MM.1S (cell line): ENCODE measurements around the gene IQGAP2.

Experiments
- DNase-seq: peaks from one replicate; pipeline ENCODE4 v3.0.0-alpha.2; 2015
- H2AFZ ChIP-seq: fragments of 300-600 bp; sonication (generic); 2 replicates; pipeline ENCODE4 v1.6.0; 2016; ENCODE audit warnings: antibody characterized with exemption, low read length
- H3F3A ChIP-seq: fragments of 300-600 bp; sonication (generic); 2 replicates; pipeline ENCODE4 v1.6.1; 2016; ENCODE audit warnings: mild to moderate bottlenecking, antibody characterized with exemption, low read length, moderate library complexity, mixed read lengths; ENCODE audit not compliant: insufficient read depth
- H3K27ac ChIP-seq: fragments of 300-600 bp; sonication (generic); 2 replicates; pipeline ENCODE4 v1.5.1; 2016; ENCODE audit warnings: mild to moderate bottlenecking, low read length
- H3K27me3 ChIP-seq: fragments of 300-600 bp; sonication (generic); replicated peaks from 2 replicates; pipeline ENCODE4 v1.6.0; 2016; ENCODE audit warnings: low read length; ENCODE audit not compliant: insufficient read depth
- H3K36me3 ChIP-seq: fragments of 300-600 bp; sonication (generic); replicated peaks from 2 replicates; pipeline ENCODE4 v1.6.1; 2016; ENCODE audit warnings: mild to moderate bottlenecking, low read length, mixed read lengths; ENCODE audit not compliant: insufficient read depth
- H3K4me1 ChIP-seq: fragments of 300-600 bp; sonication (generic); 2 replicates; pipeline ENCODE4 v1.6.1; 2016; ENCODE audit warnings: low read length, mixed read lengths
- H3K4me2 ChIP-seq: fragments of 300-600 bp; sonication (generic); 2 replicates; pipeline ENCODE4 v1.6.0; 2016; ENCODE audit warnings: low read depth, low read length
- H3K4me3 ChIP-seq: fragments of 300-600 bp; sonication (generic); 2 replicates; pipeline ENCODE4 v1.5.1; 2016; ENCODE audit warnings: low read length, mixed read lengths
- H3K79me2 ChIP-seq: fragments of 300-600 bp; sonication (generic); 2 replicates; pipeline ENCODE4 v1.6.1; 2016; ENCODE audit warnings: mixed run types, low read length, mixed read lengths
- H3K9ac ChIP-seq: fragments of 300-600 bp; sonication (generic); 2 replicates; pipeline ENCODE4 v1.6.1; 2016; ENCODE audit warnings: low read length, mixed read lengths
- H3K9me2 ChIP-seq: fragments of 300-600 bp; sonication (generic); replicated peaks from 2 replicates; pipeline ENCODE4 v1.6.1; 2016; ENCODE audit warnings: mild to moderate bottlenecking, low read length, mixed read lengths; ENCODE audit not compliant: insufficient read depth
- H3K9me3 ChIP-seq: fragments of 300-600 bp; sonication (generic); replicated peaks from 2 replicates; pipeline ENCODE4 v1.6.1; 2016; ENCODE audit warnings: mild to moderate bottlenecking, low read length, mixed read lengths; ENCODE audit not compliant: insufficient read depth
- H4K20me1 ChIP-seq: fragments of 300-600 bp; sonication (generic); 2 replicates; pipeline ENCODE4 v1.6.1; 2016; ENCODE audit warnings: mild to moderate bottlenecking, low read length, moderate library complexity, mixed read lengths; ENCODE audit not compliant: insufficient read depth
- CTCF ChIP-seq: fragments of 300-600 bp; sonication (generic); IDR thresholded peaks from 2 replicates; pipeline ENCODE4 v1.5.1; 2016; ENCODE audit warnings: antibody characterized with exemption, low read length, mixed read lengths
- EZH2 ChIP-seq: fragments of 300-600 bp; sonication (generic); optimal IDR thresholded peaks from 2 replicates; pipeline ENCODE3; 2017; ENCODE audit warnings: low read depth, mild to moderate bottlenecking, antibody characterized with exemption, low read length, mixed read lengths
- EZH2phosphoT487 ChIP-seq: fragments of 300-600 bp; sonication (generic); IDR thresholded peaks from 2 replicates; pipeline ENCODE4 v1.6.1; 2018; ENCODE audit warnings: antibody characterized with exemption, low read length

IQGAP2 gene

GRCh38 chr5:76372323-76373054, 30.6 kb upstream of the IQGAP2 start:
- Histone ChIP-seq H3K4me3 (no peak overlapping the region), H3K79me2 (no peaks in the 10 kb centered on the region), H3K27ac (no peak overlapping the region), H3K9me2 (no peaks in the 10 kb centered on the region), H3K36me3 (no peaks in the 10 kb centered on the region), H3K4me1 (no peaks in the 10 kb centered on the region), H4K20me1 (no peaks in the 10 kb centered on the region), H3K27me3 (no peaks in the 10 kb centered on the region), H3F3A (no peaks in the 10 kb centered on the region), H3K9ac (no peak overlapping the region), H3K9me3 (no peaks in the 10 kb centered on the region), H3K4me2 (no peak overlapping the region), H2AFZ (no peak overlapping the region)
- TF ChIP-seq EZH2, result no peak
- TF ChIP-seq EZH2phosphoT487, result no peak
- no peak for TF ChIP-seq CTCF
- DNase-seq, result no peak

DNA sequence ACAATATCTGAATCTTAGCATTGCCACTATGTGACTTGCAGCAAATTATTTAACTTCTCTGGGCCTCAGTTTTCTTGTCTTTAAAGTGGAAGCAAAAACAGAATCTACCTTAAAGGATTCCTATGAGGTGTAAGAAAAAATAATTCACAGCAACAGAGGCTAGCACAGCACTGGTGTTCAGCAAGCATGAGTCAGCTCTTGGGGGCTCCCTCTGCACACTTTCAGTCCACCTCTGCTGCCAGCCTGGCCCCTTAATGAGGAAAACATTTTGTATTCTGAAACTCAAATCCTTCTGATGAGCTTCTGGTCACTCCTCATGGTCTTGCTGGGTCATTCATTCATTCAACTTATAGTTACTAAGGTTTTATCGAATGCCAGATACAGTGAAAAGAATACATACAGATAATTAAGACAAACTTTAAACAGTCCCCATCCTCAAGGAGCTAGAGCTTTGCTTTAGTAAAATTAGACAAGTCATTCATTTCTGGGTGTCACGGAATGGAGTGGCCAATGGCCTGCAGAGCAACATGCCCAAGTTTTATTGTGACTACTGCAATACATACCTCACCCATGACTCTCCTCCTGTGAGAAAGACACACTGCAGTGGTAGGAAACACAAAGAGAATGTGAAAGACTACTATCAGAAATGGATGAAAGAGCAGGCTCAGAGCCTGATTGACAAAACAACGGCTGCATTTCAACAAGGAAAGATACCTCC, 26.8 kb upstream of the IQGAP2 start:
- no peaks in the 10 kb centered on the region for H3K27me3 ChIP-seq
- no peak overlapping the region for H3K9ac ChIP-seq
- no peaks in the 10 kb centered on the region for H4K20me1 ChIP-seq
- H3K4me3 ChIP-seq, result no peak overlapping the region
- TF ChIP-seq EZH2, result no peak
- no peak for TF ChIP-seq EZH2phosphoT487
- no peak for TF ChIP-seq CTCF
- no peak for DNase-seq
- no peak overlapping the region for H2AFZ ChIP-seq
- H3K36me3 ChIP-seq, result no peaks in the 10 kb centered on the region
- no peaks in the 10 kb centered on the region for H3F3A ChIP-seq
- H3K79me2 ChIP-seq, result no peaks in the 10 kb centered on the region
- H3K27ac ChIP-seq, result no peak overlapping the region
- no peaks in the 10 kb centered on the region for H3K9me2 ChIP-seq
- no peaks in the 10 kb centered on the region for H3K9me3 ChIP-seq
- H3K4me2 ChIP-seq, result no peak overlapping the region
- H3K4me1 ChIP-seq, result 0 out of 2 replicates have a peak, but pooled peaks cover 6% of the 10 kb centered on the region

GRCh38 chr5:76376866-76377230, 26.2 kb upstream of the IQGAP2 start:
- H3K9me2 ChIP-seq, result no peaks in the 10 kb centered on the region
- TF ChIP-seq EZH2 (no peak), CTCF (no peak), EZH2phosphoT487 (no peak)
- no peak overlapping the region for H3K9ac ChIP-seq
- no peaks in the 10 kb centered on the region for H3K79me2 ChIP-seq
- 0 out of 2 replicates have a peak, but pooled peaks cover 6% of the 10 kb centered on the region for H3K4me1 ChIP-seq
- no peaks in the 10 kb centered on the region for H4K20me1 ChIP-seq
- no peaks in the 10 kb centered on the region for H3K9me3 ChIP-seq
- no peak overlapping the region for H3K4me3 ChIP-seq
- no peak overlapping the region for H3K27ac ChIP-seq
- no peaks in the 10 kb centered on the region for H3F3A ChIP-seq
- DNase-seq, result no peak
- H3K36me3 ChIP-seq, result no peaks in the 10 kb centered on the region
- H2AFZ ChIP-seq, result no peak overlapping the region
- no peak overlapping the region for H3K4me2 ChIP-seq
- no peaks in the 10 kb centered on the region for H3K27me3 ChIP-seq
